AG09309 (cell line): ENCODE results near the gene C9.
A peak's percentile ranks its signal among the peaks of the same experiment; 100 is the strongest.
"Not testable (repeated sequence)": the region's sequence is repeated elsewhere in the genome, so short reads cannot be mapped to it uniquely, and the experiment has no call there.

Source experiments
- DNase-seq: peaks from one replicate; pipeline ENCODE4 v3.0.0-alpha.2; 2010; ENCODE audit warnings: low read depth
- H3K4me3 ChIP-seq: 2 replicates; pipeline ENCODE4 v1.5.1; 2011; ENCODE audit warnings: mild to moderate bottlenecking, low read depth, low read length, moderate library complexity; ENCODE audit not compliant: control insufficient read depth
- TF ChIP-seq, protein P1 (sequence below): IDR thresholded peaks from 2 replicates; pipeline ENCODE4 v1.5.1; 2011; ENCODE audit warnings: mild to moderate bottlenecking, low read depth, low read length, inconsistent platforms; ENCODE audit not compliant: insufficient read depth, control insufficient read depth; ENCODE audit errors: missing control alignments

C9 gene

DNA sequence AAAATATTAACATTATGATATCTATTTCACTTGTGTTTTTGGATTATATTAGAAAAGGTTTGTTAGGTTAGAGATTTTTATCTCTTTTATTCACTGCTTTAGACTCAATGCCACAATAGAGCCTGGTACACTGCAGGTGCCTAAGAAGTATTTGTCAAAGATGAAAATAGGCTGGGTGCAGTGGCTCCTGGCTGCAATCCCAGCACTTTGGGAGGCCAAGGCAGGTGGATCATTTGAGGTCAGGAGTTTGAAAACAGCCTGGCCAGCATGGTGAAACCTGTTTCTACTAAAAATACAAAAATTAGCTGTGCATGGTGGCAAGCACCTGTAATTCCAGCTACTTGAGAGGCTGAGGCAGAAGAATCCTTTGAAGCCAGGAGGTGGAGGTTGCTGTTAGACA lies 64.3 kb downstream of the C9 start:
- no peak overlapping the region for H3K4me3 ChIP-seq
- DNase-seq, result no peak
- TF ChIP-seq, protein P1, sequence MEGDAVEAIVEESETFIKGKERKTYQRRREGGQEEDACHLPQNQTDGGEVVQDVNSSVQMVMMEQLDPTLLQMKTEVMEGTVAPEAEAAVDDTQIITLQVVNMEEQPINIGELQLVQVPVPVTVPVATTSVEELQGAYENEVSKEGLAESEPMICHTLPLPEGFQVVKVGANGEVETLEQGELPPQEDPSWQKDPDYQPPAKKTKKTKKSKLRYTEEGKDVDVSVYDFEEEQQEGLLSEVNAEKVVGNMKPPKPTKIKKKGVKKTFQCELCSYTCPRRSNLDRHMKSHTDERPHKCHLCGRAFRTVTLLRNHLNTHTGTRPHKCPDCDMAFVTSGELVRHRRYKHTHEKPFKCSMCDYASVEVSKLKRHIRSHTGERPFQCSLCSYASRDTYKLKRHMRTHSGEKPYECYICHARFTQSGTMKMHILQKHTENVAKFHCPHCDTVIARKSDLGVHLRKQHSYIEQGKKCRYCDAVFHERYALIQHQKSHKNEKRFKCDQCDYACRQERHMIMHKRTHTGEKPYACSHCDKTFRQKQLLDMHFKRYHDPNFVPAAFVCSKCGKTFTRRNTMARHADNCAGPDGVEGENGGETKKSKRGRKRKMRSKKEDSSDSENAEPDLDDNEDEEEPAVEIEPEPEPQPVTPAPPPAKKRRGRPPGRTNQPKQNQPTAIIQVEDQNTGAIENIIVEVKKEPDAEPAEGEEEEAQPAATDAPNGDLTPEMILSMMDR, result no peak

DNA sequence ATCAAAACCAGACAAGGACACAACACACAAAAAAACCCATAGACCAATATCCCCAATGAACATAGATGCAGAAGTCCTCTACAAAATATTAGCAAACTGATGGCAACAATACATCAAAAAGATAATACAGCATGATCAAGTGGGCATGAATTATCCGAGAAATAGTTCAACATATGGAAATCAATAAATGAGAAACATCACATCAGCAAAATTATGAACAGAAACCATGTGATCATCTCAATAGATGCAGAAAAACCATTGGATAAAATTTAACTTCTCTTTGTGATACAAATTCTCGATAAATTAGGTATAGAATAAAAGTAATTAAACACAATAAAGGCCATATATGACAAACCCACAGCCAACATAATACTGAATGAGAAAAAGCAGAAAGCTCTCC lies 69.6 kb downstream of the C9 start:
- DNase-seq, result no peak
- TF ChIP-seq, protein P1, result no peak
- H3K4me3 ChIP-seq, result no peak overlapping the region

DNA sequence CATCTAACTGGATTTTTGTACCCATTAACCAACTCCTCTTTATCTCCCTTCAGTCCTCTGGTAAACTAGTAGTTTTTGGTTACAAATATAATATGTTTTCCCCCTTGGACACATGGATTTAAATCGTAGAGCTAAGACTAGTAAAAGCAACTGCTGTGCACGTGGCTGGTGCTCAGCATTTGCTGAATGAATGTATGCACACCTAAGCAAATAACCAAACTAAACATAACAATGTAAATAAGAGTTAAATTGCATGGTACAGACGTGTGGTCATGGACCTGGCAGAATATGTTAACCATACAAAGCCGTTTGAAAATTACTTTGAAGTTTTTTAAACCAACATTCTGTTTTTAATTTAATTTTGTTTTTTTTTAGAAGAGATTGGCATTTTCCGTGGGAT lies 79.7 kb downstream of the C9 start:
- TF ChIP-seq, protein P1, result no peak
- no peak overlapping the region for H3K4me3 ChIP-seq
- no peak for DNase-seq

DNA sequence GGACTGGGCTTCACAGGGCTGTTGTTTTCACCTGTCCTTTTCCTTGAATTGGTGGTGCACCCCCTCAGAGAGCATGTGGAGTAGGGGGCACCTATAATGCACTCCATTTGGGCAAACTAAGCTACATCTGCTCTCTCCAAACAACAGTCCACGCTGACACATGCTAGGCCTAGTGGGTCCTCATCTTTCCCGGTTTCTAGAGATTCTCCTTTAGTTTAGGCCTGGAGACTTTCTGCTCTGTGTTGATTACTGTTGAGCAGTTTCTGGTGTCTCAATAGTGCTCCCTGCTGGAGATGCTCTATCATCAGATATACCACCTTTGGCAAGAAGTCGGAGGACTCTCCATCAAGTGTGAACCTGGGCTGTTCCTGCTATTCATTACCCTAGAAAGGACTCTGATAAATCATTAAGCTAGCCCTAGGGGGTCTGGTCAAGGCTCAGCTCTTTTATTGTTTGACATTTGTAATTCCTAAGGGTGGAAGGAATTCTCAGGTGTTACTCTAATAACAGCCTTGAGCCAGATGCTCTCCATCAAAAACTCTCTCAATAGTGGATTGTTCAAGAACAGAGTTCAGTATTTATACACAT lies 81.0 kb downstream of the C9 start:
- DNase-seq, result peak; percentile 57
- H3K4me3 ChIP-seq, result no peak overlapping the region
- TF ChIP-seq, protein P1, result peak; percentile 80

DNA sequence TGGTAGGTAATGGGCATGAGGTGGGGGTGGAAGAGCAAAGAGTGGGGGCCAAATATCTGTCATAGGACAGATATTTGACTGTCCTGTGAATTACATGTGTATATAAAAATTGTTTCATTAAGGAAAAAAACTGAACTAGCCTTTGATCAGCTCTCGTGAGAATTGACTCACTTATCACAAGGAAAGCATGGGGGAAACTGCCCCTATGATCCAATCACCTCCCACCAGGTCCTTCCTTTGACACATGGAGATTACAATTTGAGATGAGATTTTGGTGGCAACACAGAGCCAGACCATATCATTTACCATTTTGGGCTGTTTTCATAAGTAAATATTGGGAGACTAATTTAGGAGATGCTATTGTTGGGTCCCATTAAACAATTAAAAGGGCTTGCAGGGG lies 81.7 kb downstream of the C9 start:
- H3K4me3 ChIP-seq, result no peak overlapping the region
- TF ChIP-seq, protein P1, result no peak
- DNase-seq, result no peak

DNA sequence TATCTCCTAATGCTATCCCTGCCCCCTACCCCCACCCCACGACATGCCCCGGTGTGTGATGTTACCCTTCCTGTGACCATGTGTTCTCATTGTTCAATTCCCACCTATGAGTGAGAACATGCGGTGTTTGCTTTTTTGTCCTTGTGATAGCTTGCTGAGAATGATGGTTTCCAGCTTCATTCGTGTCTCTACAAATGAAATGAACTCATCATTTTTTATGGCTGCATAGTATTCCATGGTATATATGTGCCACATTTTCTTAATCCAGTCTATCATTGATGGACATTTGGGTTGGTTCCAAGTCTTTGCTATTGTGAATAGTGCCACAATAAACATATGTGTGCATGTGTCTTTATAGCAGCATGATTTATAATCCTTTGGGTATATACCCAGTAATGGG lies 88.4 kb downstream of the C9 start:
- not testable (repeated sequence) for H3K4me3 ChIP-seq, DNase-seq

DNA sequence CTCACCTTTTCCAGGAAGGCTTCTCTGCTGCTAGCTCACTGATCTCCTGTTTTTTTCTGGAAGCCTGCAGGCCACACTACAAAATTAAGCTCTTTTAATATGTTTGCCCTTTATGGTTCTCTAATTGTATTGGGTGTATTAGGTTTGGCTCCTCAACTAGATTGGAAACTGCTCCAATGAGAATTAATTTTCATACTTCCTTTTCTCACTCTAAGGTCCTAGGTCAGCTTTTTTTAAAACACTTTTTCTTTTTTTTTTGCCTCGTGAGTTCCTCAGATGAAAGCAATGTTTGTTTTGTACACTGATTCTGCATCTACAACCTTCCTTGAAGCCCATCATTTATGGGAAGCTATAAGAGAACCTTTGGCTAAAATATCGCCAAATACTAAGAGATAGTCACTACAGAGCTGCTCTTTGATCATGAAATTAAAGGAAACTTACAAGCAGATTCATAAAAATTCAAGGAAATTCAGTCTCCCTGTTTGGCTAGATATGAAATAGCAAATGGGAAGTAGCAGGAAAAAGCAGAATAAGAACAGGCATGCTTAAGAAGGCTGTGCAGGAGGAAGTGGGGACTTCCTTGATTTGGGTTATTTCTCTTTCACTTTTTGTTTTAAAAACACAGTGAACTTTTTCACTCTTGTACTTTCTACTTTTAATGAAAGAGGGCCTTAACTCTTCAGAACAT lies 89.8 kb downstream of the C9 start:
- TF ChIP-seq, protein P1, result no peak
- no peak overlapping the region for H3K4me3 ChIP-seq
- no peak for DNase-seq
